Transverse colon (tissue), 4 donors: Measurements from ENCODE around the gene ZSWIM4.

Source experiments
- EP300 ChIP-seq: sonication (generic); formaldehyde crosslinking; IDR thresholded peaks from one replicate; pipeline ENCODE4 v1.6.1; 2017; ENCODE audit warnings: antibody characterized with exemption, low read depth
- POLR2A ChIP-seq: fragments of 450-650 bp; IDR thresholded peaks from one replicate; pipeline ENCODE4 v1.6.1; 2016; ENCODE audit warnings: antibody characterized with exemption, mild to moderate bottlenecking, moderate library complexity
- POLR2AphosphoS5 ChIP-seq, 3 donors: sonication (generic); formaldehyde crosslinking; IDR thresholded peaks; one replicate each; pipeline ENCODE4 v1.6.1; 2016; ENCODE audit warnings: antibody characterized with exemption in 3 of 3
- TF ChIP-seq, protein P1 (sequence below), 5 experiments: fragments of 200-600 bp in 3 of 5; fragments of 450-650 bp in 2 of 5; sonication (generic) in 3 of 5; IDR thresholded peaks; 1 replicate in 2 of 5; 2 replicates in 3 of 5; pipeline ENCODE4 v1.5.1; 2016 to 2017; ENCODE audit warnings: antibody characterized with exemption in 5 of 5, inconsistent platforms in 3 of 5, mild to moderate bottlenecking in 2 of 5, moderate library complexity in 1 of 5

DNA sequence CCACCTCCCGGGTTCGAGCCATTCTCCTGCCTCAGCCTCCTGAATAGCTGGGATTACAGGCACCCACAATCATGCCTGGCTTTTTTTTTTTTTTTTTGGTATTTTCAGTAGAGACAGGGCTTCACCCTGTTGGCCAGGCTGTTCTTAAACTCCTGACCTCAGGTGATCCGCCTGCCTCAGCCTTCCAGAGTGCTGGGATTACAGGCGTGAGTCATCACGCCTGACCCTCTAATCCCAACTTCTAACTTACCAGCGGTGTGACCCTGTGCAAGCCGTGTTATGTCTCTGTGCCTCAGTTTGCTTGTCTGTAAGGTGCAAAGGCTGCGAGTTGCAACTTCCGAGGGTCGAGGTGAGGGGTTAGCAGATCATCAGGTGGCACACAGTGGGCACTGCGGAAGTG lies 17.3 kb downstream of the ZSWIM4 start:
- TF ChIP-seq, protein P1, sequence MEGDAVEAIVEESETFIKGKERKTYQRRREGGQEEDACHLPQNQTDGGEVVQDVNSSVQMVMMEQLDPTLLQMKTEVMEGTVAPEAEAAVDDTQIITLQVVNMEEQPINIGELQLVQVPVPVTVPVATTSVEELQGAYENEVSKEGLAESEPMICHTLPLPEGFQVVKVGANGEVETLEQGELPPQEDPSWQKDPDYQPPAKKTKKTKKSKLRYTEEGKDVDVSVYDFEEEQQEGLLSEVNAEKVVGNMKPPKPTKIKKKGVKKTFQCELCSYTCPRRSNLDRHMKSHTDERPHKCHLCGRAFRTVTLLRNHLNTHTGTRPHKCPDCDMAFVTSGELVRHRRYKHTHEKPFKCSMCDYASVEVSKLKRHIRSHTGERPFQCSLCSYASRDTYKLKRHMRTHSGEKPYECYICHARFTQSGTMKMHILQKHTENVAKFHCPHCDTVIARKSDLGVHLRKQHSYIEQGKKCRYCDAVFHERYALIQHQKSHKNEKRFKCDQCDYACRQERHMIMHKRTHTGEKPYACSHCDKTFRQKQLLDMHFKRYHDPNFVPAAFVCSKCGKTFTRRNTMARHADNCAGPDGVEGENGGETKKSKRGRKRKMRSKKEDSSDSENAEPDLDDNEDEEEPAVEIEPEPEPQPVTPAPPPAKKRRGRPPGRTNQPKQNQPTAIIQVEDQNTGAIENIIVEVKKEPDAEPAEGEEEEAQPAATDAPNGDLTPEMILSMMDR (IDR thresholded peaks at IDR 0.05), result no peak
- TF ChIP-seq POLR2AphosphoS5 (IDR thresholded peaks at IDR 0.05) (no peak), EP300 (no peak), POLR2A (no peak)
